Glutamatergic neuron (in vitro differentiated cells): Measurements from ENCODE around the gene SIRPA. TPM values are rescaled to one million over a fixed set of nuclear protein-coding genes. Genes with fewer than 3 reads are reported as not detected.

Source experiments
- DNase-seq: peaks from one replicate; pipeline ENCODE4 v3.0.0; 2022
- H3K27ac Mint-ChIP-seq: one replicate; pipeline ENCODE4 v1.8.0; 2020; ENCODE audit warnings: mild to moderate bottlenecking, mixed read lengths, inconsistent platforms; ENCODE audit not compliant: unreplicated experiment
- H3K27me3 Mint-ChIP-seq: one replicate; pipeline ENCODE4 v1.8.0; 2020; ENCODE audit warnings: mild to moderate bottlenecking, moderate library complexity, mixed read lengths, inconsistent platforms; ENCODE audit not compliant: unreplicated experiment
- H3K36me3 Mint-ChIP-seq: one replicate; pipeline ENCODE4 v1.8.0; 2020; ENCODE audit warnings: mild to moderate bottlenecking, mixed read lengths, inconsistent platforms; ENCODE audit not compliant: unreplicated experiment
- H3K4me1 Mint-ChIP-seq: one replicate; pipeline ENCODE4 v1.8.0; 2020; ENCODE audit warnings: mild to moderate bottlenecking, low read depth, mixed read lengths, inconsistent platforms; ENCODE audit not compliant: unreplicated experiment
- H3K4me3 Mint-ChIP-seq: one replicate; pipeline ENCODE4 v1.8.0; 2020; ENCODE audit warnings: mild to moderate bottlenecking, mixed read lengths, inconsistent platforms; ENCODE audit not compliant: unreplicated experiment
- H3K9me3 Mint-ChIP-seq: one replicate; pipeline ENCODE4 v1.8.0; 2020; ENCODE audit warnings: mild to moderate bottlenecking, moderate library complexity, mixed read lengths, inconsistent platforms; ENCODE audit not compliant: unreplicated experiment
- total RNA-seq: library from RNA; stranded (reverse); fragmentation: NEBNext Ultra II Directional; extraction: Animal tissue kit (Norgen Biotek cat#: 25700); gene quantifications from one replicate; pipeline ENCODE4 v1.2.1, GENCODE V29; 2021; ENCODE audit not compliant: unreplicated experiment
- TF ChIP-seq, protein P1 (sequence below): fragments of 200-600 bp; sonication (generic); IDR thresholded peaks from one replicate; pipeline ENCODE4 v1.5.0; 2021; ENCODE audit not compliant: partially characterized antibody, unreplicated experiment

SIRPA gene
- total RNA-seq, 1 donor from 2014 or later, result 0.34 TPM

DNA sequence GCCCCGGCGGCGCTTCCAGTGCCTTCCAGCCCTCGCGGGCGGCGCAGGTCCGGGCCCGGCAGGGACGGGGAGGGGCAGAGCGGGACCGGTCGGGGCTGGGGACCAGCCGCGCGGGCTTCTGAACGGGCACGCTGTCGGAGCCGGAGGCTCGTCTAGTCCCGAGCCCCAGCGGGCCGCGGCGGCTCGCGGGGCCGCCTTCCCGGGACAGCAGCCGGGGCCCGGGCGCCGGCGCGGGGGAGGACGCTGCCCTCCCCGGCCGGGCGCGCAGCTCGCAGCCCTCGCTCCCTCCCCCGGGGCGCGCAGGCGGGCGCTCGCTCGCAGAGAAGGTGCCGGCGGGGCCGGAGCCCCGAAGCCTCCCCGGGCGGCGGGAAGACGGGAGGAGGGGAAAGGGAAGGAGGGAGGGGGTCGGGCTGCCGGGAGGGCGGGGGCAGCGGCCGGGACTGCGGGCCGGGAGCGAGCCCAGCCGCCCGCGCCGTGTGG lies 696 bp upstream of the SIRPA start:
- peaks cover 7% of the 10 kb centered on the region for H3K4me1 Mint-ChIP-seq
- H3K9me3 Mint-ChIP-seq, result peaks cover 15% of the 10 kb centered on the region
- DNase-seq, result peak; percentile 69
- no peaks in the 10 kb centered on the region for H3K36me3 Mint-ChIP-seq
- no peak overlapping the region for H3K4me3 Mint-ChIP-seq
- peaks cover 11% of the 10 kb centered on the region for H3K27me3 Mint-ChIP-seq
- TF ChIP-seq, protein P1, sequence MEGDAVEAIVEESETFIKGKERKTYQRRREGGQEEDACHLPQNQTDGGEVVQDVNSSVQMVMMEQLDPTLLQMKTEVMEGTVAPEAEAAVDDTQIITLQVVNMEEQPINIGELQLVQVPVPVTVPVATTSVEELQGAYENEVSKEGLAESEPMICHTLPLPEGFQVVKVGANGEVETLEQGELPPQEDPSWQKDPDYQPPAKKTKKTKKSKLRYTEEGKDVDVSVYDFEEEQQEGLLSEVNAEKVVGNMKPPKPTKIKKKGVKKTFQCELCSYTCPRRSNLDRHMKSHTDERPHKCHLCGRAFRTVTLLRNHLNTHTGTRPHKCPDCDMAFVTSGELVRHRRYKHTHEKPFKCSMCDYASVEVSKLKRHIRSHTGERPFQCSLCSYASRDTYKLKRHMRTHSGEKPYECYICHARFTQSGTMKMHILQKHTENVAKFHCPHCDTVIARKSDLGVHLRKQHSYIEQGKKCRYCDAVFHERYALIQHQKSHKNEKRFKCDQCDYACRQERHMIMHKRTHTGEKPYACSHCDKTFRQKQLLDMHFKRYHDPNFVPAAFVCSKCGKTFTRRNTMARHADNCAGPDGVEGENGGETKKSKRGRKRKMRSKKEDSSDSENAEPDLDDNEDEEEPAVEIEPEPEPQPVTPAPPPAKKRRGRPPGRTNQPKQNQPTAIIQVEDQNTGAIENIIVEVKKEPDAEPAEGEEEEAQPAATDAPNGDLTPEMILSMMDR, result no peak
- H3K27ac Mint-ChIP-seq, result no peak overlapping the region

DNA sequence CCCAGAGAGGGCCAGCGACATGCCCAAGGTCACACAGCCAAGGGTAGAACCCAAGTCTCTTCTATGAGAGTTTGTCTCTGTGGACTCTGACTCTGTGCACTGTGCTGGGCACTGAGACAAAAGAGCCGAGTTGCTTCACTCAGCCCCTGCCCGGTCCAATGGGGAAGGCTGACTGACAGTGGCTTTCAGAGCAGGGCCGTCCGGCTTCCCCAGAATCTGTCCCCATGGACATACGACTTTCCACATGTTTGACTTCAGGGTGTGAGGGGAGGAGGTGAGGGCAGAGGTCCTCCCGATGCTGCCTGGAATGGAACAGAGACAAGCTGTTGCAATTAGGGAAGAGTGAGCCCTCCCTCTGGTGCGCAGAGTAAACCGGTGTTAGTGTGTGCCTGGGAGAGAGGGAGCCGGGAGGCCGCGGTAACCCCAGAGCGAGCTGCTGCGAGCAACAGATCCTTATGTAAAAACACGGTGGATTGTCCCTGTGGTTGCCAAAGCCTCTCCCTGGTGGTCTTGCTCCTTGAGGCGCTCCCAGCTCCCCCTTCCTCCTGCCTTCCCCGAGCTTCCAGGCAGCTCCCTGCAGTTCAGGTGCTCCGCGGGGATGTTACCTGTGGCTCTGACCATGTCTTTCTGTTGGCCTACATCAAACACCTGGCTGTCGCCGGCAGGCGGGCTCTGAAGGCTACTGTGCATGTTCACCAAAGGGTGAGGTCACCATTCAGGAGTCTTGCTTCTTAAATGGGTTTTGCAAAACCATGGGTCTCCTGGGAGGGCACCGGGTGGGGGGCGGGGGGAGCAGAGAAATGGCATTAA lies 672 bp downstream of the SIRPA start:
- peak overlapping the region; percentile 74 for H3K4me3 Mint-ChIP-seq
- TF ChIP-seq, protein P1, result no peak
- H3K36me3 Mint-ChIP-seq, result no peaks in the 10 kb centered on the region
- no peak for DNase-seq
- H3K4me1 Mint-ChIP-seq, result peaks cover 8% of the 10 kb centered on the region
- H3K27me3 Mint-ChIP-seq, result peaks cover 11% of the 10 kb centered on the region
- H3K27ac Mint-ChIP-seq, result no peak overlapping the region
- H3K9me3 Mint-ChIP-seq, result peaks cover 13% of the 10 kb centered on the region

DNA sequence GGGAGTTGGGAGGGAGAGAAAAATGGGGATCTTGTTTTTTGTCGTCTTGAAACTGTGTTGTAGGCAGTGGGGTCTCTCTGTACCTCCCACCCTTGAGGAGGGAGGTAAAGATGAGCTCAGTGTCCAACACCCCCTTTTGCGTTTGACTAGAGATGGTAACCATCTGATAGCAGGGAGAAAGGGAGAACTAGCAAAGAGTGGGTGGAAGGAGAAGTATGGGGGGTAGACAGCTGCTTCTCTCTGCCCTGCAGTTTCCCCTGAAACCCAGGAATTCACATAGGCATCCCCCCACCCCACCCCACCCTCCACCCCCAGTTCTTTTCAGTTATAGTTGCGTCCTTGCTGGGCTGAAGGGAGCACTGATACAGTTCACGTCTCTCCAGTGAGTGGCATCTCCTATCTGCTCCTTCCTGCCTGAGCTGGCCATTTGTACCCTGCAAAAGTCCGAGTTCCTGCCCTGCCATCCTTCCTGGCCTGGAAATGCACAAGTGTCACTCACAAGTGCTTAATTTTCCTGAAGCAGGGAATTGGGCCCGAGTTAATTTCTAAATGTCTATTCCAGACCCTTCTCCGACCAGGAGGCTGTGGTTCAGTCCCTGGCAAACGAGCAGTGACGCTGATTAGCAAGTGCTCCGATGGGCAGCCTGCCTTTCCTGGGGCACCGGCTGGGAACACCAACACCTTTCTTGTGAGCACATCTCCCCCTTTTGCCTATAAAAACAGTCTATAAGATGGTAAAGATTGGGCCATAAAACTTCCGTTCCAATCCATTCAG lies 1.5 kb downstream of the SIRPA start:
- Mint-ChIP-seq H3K9me3 (peaks cover 10% of the 10 kb centered on the region), H3K4me1 (peaks cover 8% of the 10 kb centered on the region), H3K27ac (no peak overlapping the region), H3K4me3 (peak overlapping the region; percentile 39), H3K27me3 (peaks cover 13% of the 10 kb centered on the region), H3K36me3 (no peaks in the 10 kb centered on the region)
- TF ChIP-seq, protein P1, result no peak
- no peak for DNase-seq

DNA sequence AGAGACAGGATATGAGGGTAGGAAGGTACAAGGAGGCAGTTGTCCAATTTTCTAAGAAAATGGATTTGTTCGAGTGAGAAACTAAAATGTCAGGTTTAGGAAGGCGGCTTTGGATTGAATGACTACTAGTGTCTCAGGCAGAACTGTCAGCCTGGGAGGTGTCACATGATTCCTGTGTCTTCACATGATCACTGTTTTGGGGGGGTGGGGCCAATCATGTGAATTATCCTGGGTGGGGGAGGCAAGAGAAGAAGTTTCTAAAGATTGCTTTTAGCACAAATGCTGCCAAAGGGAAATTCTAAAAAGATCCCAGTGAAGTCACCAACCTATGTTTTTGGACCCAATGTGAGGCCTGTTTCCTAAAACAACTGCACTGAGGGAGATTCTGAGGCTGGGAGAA lies 2.3 kb downstream of the SIRPA start:
- peaks cover 8% of the 10 kb centered on the region for H3K4me1 Mint-ChIP-seq
- no peak overlapping the region for H3K27ac Mint-ChIP-seq

More for the DNA sequence above, 2.3 kb downstream of the SIRPA start:
- no peak for DNase-seq
- TF ChIP-seq, protein P1, result no peak
- Mint-ChIP-seq H3K4me3 (no peak overlapping the region), H3K27me3 (peaks cover 13% of the 10 kb centered on the region), H3K36me3 (no peaks in the 10 kb centered on the region), H3K9me3 (peaks cover 10% of the 10 kb centered on the region)
